Measurements from ENCODE around the gene C13orf42.
"Not testable (repeated sequence)": the region's sequence is repeated elsewhere in the genome, so short reads cannot be mapped to it uniquely, and the experiment has no call there.

DNA sequence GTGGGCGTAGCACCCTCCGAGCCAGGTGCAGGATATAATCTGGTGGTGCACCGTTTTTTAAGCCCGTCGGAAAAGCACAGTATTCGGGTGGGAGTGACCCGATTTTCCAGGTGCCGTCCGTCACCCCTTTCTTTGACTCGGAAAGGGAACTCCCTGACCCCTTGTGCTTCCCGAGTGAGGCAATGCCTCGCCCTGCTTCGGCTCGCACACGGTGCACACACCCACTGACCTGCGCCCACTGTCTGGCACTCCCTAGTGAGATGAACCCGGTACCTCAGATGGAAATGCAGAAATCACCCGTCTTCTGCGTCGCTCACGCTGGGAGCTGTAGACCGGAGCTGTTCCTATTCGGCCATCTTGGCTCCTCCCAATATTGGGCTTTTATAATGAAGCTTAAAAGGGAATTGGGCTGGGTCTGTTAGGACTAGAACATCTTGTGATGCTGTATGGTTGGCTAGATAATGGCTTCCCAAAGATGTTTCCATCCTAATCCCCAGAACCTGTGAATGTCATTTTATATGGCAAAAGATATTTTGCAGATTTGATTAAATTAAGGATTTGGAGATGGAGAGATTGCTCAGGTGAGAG is 30.5 kb downstream of the C13orf42 start:
- TF ChIP-seq POLR2A (IDR thresholded peaks at IDR 0.05), result not testable (repeated sequence)
- TF ChIP-seq, protein P1, sequence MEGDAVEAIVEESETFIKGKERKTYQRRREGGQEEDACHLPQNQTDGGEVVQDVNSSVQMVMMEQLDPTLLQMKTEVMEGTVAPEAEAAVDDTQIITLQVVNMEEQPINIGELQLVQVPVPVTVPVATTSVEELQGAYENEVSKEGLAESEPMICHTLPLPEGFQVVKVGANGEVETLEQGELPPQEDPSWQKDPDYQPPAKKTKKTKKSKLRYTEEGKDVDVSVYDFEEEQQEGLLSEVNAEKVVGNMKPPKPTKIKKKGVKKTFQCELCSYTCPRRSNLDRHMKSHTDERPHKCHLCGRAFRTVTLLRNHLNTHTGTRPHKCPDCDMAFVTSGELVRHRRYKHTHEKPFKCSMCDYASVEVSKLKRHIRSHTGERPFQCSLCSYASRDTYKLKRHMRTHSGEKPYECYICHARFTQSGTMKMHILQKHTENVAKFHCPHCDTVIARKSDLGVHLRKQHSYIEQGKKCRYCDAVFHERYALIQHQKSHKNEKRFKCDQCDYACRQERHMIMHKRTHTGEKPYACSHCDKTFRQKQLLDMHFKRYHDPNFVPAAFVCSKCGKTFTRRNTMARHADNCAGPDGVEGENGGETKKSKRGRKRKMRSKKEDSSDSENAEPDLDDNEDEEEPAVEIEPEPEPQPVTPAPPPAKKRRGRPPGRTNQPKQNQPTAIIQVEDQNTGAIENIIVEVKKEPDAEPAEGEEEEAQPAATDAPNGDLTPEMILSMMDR (IDR thresholded peaks at IDR 0.05), result not testable (repeated sequence)
